GM12878 (cell line): ENCODE data around the gene ARHGEF38.

Source experiments
- ASH2L ChIP-seq: fragments of 300-600, 200-600 bp; sonication (generic); IDR thresholded peaks from 2 replicates; pipeline ENCODE4 v1.6.1; 2017; ENCODE audit warnings: low read depth, mild to moderate bottlenecking, borderline replicate concordance
- CTCF ChIP-seq, 3 experiments: IDR thresholded peaks in 2 of 3; conservative IDR thresholded peaks in 1 of 3; 2 replicates each; pipeline ENCODE4 v1.5.1; 2011; ENCODE audit warnings: low read depth in 3 of 3, low read length in 3 of 3, mild to moderate bottlenecking in 3 of 3, control low read depth in 2 of 3, moderate library complexity in 2 of 3, inconsistent platforms in 1 of 3, mixed read lengths in 1 of 3; ENCODE audit not compliant: control insufficient read depth in 2 of 3, insufficient read depth in 1 of 3; ENCODE audit errors: extremely low read depth in 1 of 3
- SP1 ChIP-seq: IDR thresholded peaks from one replicate; pipeline ENCODE4 v1.6.1; 2011; ENCODE audit warnings: low read depth, low read length
- ZNF274 ChIP-seq: IDR thresholded peaks from one replicate; pipeline ENCODE4 v1.8.0; 2011; ENCODE audit not compliant: insufficient read length, insufficient read depth

- no peak for TF ChIP-seq SP1
- no peak for TF ChIP-seq CTCF (IDR thresholded peaks at IDR 0.05 in 2 of 3, conservative IDR thresholded peaks at IDR 0.05 in 1 of 3; ENCODE audit: control insufficient read depth in 2 of 3, extremely low read depth in 1 of 3, insufficient read depth in 1 of 3, low read depth in 3 of 3, low read length in 3 of 3)
- no peak for TF ChIP-seq ASH2L
- no peak for TF ChIP-seq ZNF274
These were observed 85.2 kb downstream of the ARHGEF38 start for GRCh38 chr4:105637408-105638176.
